ENCODE data around the gene MSLN.

Gene MSLN

DNA sequence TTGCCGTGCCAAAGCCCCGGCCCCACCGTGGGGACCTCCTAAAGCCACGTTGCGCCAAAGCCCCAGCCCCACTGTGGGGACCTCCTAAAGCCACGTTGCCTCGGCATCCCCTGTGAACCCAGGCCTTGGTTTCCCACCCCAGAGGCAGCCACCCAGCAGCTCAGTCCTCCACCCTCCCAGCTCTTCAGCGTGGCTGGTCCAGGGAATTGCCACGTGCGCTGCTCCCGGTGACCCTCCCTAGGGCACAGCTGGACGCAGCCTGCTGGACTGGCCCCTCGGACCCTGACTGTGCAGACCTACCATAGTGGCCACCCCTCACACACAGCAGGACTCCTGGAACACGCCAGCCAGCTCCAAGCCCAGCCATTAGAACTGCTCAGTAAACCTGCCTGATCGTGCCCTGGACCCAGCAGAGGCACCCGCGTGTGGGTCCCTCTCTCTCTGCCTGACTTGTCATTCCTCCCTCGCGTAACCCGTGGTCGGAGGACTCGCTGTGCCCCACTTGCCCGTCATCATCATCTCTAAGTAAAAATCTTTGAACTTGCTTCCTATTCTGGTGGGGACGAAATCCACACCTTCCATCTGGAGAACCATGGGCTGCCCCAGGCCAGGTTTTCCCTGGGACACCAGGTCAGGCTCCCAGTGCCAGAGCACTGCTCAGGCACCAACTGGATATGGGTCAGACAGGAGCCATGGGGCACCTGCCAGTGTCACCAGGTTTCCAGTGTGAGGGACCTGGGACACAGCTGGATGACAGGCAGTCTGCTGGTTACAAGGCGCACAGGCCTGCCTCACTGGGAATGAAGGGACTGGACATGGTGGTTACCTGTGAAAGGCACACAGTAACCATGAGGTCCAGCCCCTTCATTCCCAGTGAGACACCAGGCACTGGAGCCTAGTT, 25.3 kb upstream of the MSLN start:
- no peaks in the 10 kb centered on the region for H3K9me3 ChIP-seq (ENCODE audit: insufficient read depth, low read length)
- peak overlapping the region; percentile 18 for H3K4me2 ChIP-seq (ENCODE audit: low read length)
- H3K9ac ChIP-seq (ENCODE audit: low read length), result peak overlapping the region; percentile 42; the same call in 1 of the 2 replicates
- H2AFZ ChIP-seq (ENCODE audit: low read depth, low read length), result no peak overlapping the region
- peaks cover 11% of the 10 kb centered on the region for H3K36me3 ChIP-seq (replicated peaks; ENCODE audit: low read depth, low read length)
- no peaks in the 10 kb centered on the region for H4K20me1 ChIP-seq (ENCODE audit: insufficient read depth, low read length)
- peaks cover 30% of the 10 kb centered on the region for H3K4me1 ChIP-seq (ENCODE audit: low read length)
- H3K4me3 ChIP-seq (ENCODE audit: low read length), result 0 out of 2 replicates have a peak overlapping the region, but pooled peaks have one; percentile 5
- TF ChIP-seq CTCF (IDR thresholded peaks at IDR 0.05; ENCODE audit: low read depth, low read length) (no peak), EZH2phosphoT487 (IDR thresholded peaks at IDR 0.05; ENCODE audit: low read depth) (no peak)
- no peaks in the 10 kb centered on the region for H3K27me3 ChIP-seq (ENCODE audit: low read depth, low read length)
- H3K79me2 ChIP-seq (ENCODE audit: low read length), result peaks cover 6% of the 10 kb centered on the region; the same call in 1 of the 2 replicates
- peak overlapping the region; percentile 66 for H3K27ac ChIP-seq (ENCODE audit: low read length)

DNA sequence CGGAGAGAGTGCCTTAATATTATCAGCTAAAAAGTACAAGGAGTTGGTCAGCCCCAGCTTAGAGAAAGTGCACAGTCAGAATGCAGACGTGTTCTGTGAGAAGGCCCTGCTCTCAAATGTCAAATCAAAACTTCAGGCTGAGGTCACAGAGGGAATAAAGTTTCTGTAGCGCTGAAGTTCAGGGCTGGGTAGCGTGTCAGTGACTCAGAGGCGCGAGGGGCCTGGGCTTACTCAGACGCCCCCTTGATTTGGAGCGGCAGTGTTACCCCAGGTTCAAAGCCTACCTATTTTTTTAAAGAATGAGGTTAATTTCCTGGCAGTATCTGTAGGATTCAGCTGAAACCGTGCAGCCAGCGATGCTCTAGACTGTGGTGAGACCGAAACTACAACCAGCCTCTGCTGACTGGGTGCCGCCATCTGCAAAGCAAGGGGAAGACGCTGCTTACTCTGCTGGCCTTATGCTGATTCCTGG, 24.5 kb upstream of the MSLN start:
- Histone ChIP-seq H3K4me2 (ENCODE audit: low read length) (peak overlapping the region; percentile 18), H3K36me3 (replicated peaks; ENCODE audit: low read depth, low read length) (peaks cover 11% of the 10 kb centered on the region), H2AFZ (ENCODE audit: low read depth, low read length) (no peak overlapping the region), H3K9ac (ENCODE audit: low read length) (peak overlapping the region; percentile 42; the same call in 1 of the 2 replicates), H3K79me2 (ENCODE audit: low read length) (peaks cover 8% of the 10 kb centered on the region; the same call in 1 of the 2 replicates), H3K27me3 (ENCODE audit: low read depth, low read length) (no peaks in the 10 kb centered on the region), H3K27ac (ENCODE audit: low read length) (peak overlapping the region; percentile 66), H3K4me1 (ENCODE audit: low read length) (peaks cover 30% of the 10 kb centered on the region), H3K9me3 (ENCODE audit: insufficient read depth, low read length) (no peaks in the 10 kb centered on the region), H3K4me3 (ENCODE audit: low read length) (0 out of 2 replicates have a peak overlapping the region, but pooled peaks have one; percentile 5), H4K20me1 (ENCODE audit: insufficient read depth, low read length) (no peaks in the 10 kb centered on the region)
- no peak for TF ChIP-seq CTCF (IDR thresholded peaks at IDR 0.05; ENCODE audit: low read depth, low read length)
- no peak for TF ChIP-seq EZH2phosphoT487 (IDR thresholded peaks at IDR 0.05; ENCODE audit: low read depth)

DNA sequence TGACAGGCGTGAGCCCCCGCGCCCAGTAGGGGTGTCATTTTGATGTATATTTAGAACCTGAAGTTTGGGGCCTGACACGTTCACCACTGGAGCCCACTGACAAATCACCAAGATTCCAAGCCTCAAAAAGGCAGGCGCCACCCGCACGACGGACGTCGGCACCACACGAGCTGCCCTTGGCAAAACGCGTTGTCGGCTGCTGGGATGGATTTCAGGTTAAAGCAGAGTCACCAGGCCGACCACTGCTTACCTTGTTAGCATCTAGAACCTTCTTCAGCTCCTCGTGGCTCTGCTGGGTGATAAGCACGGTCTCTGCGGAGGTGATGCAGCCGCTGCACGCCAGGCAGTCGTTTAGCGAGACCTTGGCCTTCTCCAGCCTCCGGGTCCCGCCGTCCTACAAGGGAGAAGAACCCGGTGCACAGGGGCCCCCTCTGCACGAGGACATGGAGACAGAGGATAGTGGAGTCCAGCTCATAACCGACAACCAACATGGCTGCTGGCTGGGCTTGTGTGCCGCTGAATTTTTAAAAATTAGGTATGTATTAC, 23.5 kb upstream of the MSLN start:
- Histone ChIP-seq H3K9ac (ENCODE audit: low read length) (no peak overlapping the region), H3K27ac (ENCODE audit: low read length) (peak overlapping the region; percentile 66; the same call in 1 of the 2 replicates), H3K79me2 (ENCODE audit: low read length) (peaks cover 8% of the 10 kb centered on the region; the same call in 1 of the 2 replicates), H3K4me2 (ENCODE audit: low read length) (no peak overlapping the region), H3K27me3 (ENCODE audit: low read depth, low read length) (no peaks in the 10 kb centered on the region), H2AFZ (ENCODE audit: low read depth, low read length) (no peak overlapping the region), H3K36me3 (replicated peaks; ENCODE audit: low read depth, low read length) (peaks cover 11% of the 10 kb centered on the region), H3K4me3 (ENCODE audit: low read length) (no peak overlapping the region), H3K4me1 (ENCODE audit: low read length) (peaks cover 30% of the 10 kb centered on the region), H4K20me1 (ENCODE audit: insufficient read depth, low read length) (no peaks in the 10 kb centered on the region), H3K9me3 (ENCODE audit: insufficient read depth, low read length) (no peaks in the 10 kb centered on the region)
- TF ChIP-seq CTCF (IDR thresholded peaks at IDR 0.05; ENCODE audit: low read depth, low read length), result no peak
- no peak for TF ChIP-seq EZH2phosphoT487 (IDR thresholded peaks at IDR 0.05; ENCODE audit: low read depth)

All from OCI-LY3 (cell line).